ENCODE data around the gene ATF3. TPM values are rescaled to one million over a fixed set of nuclear protein-coding genes. Genes with fewer than 3 reads are reported as not detected.

The ATF3 gene
- total RNA-seq, 1 experiment from 2014 or later, result 39.7 TPM

DNA sequence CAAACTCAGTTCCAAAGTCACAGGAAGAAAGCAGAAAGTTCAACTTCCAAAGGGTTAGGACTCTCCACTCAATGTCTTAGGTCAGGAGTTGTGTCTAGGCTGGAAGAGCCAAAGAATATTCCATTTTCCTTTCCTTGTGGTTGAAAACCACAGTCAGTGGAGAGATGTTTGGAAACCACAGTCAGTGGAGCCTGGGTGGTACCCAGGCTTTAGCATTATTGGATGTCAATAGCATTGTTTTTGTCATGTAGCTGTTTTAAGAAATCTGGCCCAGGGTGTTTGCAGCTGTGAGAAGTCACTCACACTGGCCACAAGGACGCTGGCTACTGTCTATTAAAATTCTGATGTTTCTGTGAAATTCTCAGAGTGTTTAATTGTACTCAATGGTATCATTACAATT is 11.7 kb downstream of the ATF3 start:
- DNase-seq (ENCODE audit: low read depth), result peak; percentile 31
- in situ Hi-C loops (cut with HindIII; ENCODE audit: low pct_unique_long_range_greater_than_20kb, low sequenced_read_pairs), result no loop called here

DNA sequence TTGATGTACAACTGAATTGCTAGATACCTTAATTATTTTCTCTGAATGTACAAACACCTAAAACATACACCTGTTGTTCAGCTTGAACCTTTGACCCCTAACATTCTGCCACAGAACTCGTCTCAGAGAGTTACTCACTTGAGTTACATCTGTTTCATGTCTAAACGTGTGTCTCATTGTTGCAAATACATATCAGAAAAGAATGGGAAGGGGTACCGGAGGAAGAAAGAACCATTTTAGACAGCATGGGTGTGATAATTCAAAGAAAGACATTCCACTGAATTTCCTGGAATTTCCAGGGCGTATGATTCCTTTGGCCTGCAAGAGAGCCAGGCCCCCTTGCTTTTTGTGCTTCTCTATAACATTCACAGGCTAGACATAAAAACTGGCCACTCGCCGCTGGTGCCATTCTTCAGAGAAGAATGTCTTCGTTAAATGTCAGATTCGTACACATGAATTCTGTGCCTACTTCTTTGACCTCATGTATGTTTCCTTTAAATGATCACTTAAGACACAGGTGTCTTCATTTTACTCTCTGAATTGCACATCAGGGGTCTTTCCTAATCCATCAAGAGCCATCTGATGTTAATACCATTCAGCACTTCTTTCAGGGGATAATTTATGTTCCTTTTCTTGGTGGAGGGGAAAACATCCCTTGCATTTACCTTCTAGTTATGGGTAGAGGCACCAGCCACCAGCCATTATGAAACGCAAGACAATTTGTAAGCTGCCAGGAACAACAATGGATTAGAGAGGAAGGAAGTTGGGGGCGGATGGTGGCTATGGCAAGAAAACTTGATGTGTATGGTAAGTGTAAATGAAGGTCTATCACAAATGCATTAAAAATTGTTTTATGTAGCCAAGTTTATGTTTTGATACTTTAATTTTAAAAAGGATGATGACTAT is 12.7 kb downstream of the ATF3 start:
- in situ Hi-C loops (cut with HindIII; ENCODE audit: low pct_unique_long_range_greater_than_20kb, low sequenced_read_pairs), result no loop called here
- peak; percentile 44 for DNase-seq (ENCODE audit: low read depth)

DNA sequence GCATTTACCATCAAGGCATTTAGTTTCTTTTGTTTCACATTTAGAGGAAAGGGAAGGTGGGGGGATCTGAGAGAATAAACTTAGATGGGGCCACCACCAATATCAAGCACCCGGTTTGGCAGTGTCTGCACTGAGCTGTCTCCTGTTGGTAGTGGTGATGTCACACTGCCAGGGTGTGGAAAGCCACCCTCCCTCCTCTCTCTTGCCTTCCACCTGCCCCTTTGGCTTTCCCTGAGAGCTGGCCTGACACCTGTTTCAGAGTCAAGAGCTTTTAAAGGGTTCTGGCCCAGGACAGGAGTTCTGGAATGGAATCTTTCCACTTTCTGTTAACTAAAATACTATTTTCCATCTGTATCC is 13.4 kb downstream of the ATF3 start:
- peak; percentile 32 for DNase-seq (ENCODE audit: low read depth)
- in situ Hi-C loops (cut with HindIII; ENCODE audit: low pct_unique_long_range_greater_than_20kb, low sequenced_read_pairs), result no loop called here

DNA sequence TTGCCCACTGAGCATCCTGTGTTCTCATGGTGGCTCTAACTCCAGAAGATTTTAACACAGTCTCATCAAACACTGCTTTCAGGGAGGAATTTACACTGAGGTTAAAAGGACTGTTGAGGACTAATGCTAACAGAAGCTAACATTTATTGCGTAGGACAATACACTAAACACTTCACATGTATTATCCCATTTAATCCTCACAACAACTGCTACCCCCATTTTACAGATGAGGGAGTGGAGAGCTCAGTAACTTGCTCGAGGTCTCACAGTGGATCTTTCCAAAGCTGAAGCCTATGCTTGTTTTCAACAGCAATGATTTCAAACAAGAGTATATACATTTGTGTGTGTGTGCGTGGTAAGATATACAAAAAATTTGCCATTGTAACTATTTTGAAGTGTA is 13.9 kb downstream of the ATF3 start:
- in situ Hi-C loops (cut with HindIII; ENCODE audit: low pct_unique_long_range_greater_than_20kb, low sequenced_read_pairs), result no loop called here
- no peak for DNase-seq (ENCODE audit: low read depth)

DNA sequence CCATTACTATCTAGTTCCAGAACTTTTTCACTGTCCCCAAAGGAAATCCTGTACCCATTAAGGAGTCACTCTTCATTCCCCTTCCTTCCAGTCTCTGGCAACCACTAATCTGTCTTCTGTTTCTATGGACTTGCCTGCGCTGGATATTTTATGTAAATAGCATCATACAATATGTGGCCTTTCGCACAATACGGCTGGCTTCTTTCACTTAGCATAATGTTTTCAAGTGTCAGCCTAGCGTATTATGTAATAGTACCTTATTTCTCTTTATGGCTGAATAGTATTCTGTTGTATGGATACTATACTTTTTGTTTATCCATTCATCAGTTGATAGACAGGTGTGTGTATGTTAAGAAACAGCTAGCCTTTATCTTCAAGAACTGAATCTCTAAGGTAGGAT is 14.3 kb downstream of the ATF3 start:
- DNase-seq (ENCODE audit: low read depth), result no peak
- in situ Hi-C loops (cut with HindIII; ENCODE audit: low pct_unique_long_range_greater_than_20kb, low sequenced_read_pairs), result no loop called here

DNA sequence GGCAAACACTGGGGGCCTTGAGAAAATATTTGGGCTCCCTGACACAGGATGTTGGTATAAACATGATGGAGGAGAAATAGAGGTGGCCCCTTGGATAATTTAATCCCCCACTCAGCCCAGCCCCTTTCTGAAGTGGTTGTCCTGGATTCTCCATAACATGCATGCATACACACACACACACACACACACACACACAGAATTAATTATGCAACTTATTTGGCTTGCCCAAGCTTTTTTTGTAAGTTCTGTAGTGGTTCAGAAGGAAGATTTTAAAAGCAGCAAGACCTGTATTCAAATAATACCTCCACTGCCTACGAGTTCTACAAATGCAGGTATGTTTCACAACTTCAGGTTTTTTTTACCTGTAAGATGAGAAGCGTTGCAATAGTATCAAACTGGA is 15.0 kb downstream of the ATF3 start:
- no peak for DNase-seq (ENCODE audit: low read depth)
- in situ Hi-C loops (cut with HindIII; ENCODE audit: low pct_unique_long_range_greater_than_20kb, low sequenced_read_pairs), result no loop called here

DNA sequence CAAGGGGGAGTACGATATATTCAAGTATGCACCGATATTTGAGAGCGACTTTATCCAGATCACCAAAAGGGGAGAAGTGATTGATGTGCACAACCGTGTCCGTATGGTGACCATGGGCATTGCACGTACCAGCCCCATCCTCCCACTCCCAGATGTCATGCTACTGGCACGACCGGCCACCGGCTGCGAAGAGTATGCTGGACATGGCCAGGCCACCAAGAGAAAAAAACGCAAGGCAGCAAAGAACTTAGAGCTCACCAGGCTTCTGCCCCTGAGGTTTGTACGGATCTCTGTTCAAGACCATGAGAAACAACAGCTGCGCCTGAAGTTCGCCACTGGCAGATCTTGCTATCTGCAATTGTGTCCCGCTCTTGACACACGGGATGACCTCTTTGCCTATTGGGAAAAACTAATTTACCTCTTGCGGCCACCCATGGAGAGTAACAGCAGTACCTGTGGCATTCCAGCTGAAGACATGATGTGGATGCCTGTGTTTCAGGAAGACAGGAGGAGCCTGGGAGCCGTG is 16.5 kb downstream of the ATF3 start:
- no peak for DNase-seq (ENCODE audit: low read depth)
- in situ Hi-C loops (cut with HindIII; ENCODE audit: low pct_unique_long_range_greater_than_20kb, low sequenced_read_pairs), result no loop called here

DNA sequence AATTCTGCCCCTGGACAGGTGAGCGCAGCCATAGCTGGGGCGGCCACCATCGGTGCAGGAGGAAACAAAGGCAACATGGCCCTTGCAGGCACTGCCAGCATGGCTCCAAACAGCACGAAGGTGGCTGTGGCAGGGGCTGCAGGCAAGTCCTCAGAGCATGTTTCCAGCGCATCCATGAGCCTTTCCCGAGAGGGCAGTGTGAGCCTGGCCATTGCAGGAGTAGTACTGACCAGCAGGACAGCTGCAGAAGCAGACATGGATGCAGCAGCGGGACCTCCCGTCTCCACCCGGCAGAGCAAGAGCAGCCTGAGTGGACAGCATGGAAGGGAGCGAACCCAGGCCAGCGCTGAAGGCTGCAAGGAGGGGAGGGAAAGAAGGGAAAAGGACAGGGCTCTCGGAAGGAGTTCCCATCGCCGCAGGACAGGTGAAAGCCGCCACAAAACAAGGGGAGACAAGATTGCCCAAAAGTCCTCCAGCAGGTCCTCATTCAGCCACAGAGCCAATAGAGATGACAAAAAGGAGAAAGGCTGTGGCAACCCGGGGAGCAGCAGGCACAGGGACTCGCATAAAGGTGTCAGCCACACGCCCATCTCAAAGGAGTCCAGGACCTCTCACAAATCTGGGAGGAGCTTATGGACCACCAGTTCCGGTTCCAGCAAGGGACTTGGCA is 17.4 kb downstream of the ATF3 start:
- in situ Hi-C loops (cut with HindIII; ENCODE audit: low pct_unique_long_range_greater_than_20kb, low sequenced_read_pairs), result no loop called here
- no peak for DNase-seq (ENCODE audit: low read depth)

DNA sequence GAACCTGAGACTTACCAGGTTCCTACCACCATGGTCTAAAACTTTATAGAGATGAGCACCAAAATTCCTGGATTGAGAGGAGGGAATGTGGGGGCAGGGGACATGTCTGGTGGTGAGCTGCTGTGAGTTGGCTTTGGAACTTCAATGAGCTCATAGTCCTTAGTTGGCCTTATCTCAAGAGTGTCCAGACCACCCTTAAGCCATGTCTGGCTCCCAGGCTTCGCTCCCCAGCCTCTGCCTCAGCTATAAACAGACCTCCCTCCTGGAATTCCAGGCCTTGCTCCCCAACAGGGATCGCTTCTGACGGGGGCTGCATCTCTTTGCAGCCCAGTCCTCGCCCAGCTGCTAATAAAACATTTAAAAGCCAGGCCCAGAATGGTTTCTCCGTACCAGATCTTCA is 19.5 kb downstream of the ATF3 start:
- in situ Hi-C loops (cut with HindIII; ENCODE audit: low pct_unique_long_range_greater_than_20kb, low sequenced_read_pairs), result no loop called here
- DNase-seq (ENCODE audit: low read depth), result no peak

DNA sequence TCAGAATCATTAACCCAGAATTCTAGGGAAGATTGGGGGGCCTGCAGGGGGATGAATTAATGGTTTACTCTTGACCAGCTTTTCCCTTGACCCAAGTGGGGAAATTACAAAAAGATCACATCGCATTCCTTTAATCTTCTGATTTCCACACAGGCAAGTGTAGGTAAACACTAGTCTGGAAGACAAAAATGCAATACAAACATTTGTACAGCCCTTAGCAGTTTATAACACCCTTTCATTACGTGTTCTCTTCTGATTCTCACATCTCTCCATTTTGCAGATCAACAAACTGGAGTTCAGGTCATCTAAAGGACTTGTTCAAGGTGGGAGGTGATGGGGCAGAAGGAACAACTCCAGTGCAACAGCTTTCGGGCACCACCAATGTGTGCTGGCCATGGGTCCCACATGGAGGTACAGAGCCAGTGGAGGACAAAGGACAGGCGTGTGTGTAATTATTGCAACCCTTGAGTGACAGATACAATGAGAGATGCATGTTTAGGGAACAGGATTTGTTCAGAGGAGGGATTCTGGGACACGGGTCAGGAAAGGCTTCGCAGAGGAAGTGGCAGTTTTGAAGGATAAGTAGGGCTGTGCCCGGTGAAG is 20.4 kb downstream of the ATF3 start:
- in situ Hi-C loops (cut with HindIII; ENCODE audit: low pct_unique_long_range_greater_than_20kb, low sequenced_read_pairs), result no loop called here
- DNase-seq (ENCODE audit: low read depth), result no peak

DNA sequence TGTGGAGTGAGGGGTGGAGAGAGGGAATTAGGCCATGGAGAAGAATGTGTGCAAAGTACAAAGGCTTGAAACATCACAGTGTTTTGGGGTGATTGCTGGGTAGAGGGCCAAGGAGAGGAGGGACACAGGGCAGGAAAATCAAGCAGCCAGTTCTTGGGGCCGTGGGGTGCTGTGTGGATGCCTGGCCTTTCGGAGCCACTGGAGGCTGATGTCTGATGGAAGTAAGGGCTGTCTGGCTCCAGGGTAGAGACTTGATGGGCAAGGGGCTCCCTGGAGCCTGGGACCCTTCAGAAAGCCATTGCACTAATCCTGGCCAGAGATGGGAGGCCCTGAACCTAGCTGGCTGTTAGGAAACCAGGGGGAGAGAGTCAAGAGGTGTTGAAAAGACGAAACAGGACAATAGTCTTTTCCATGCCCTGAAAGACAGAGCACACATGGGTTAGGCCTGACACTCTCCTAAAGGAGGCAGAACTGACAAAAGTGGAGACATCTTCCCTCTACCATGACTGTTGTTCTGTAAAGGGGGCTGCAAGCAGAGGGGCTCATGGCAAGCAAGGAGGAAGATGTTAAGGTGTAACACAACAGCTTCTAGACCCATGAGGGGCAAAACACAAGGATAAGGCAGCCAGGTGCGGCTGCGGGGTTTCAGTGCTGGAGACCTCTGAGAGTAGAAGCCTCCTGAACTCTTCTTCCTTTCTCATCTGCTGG is 21.0 kb downstream of the ATF3 start:
- no peak for DNase-seq (ENCODE audit: low read depth)
- in situ Hi-C loops (cut with HindIII; ENCODE audit: low pct_unique_long_range_greater_than_20kb, low sequenced_read_pairs), result no loop called here

DNA sequence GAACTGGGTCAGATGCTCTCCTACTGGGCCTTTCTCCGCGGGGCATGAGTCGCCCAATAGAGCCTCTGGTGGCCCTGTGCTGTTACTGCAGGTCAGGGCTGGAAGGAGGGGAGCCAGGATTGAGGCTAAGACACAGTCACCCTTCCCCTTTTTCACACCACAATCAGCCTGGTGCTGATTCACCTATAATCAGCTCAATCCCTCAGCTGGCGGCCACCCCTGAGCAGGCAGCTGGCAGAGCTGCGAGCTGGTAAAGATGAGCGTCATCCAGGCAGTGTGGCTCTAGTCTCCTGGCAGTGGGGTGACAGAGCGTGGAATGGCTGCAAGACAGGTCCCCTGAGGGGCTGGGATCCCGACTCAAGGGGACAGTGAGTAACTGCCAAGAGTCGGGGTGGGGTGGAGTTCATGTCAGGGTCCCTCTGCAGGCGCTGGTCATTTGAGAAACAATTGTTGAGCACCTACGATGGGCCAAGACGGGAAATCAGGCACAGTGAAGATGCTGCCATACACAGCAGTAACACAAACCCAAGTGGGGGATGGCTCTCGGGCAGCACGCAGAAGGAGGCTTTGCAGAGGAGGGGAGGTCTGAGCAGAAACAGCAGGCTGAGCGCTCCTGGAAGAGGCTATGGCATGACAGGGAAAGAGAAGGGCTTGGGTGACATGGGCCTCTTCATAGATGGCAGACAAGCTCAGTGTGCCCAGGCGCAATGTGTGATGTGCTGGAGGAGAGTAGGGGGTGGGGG is 21.8 kb downstream of the ATF3 start:
- peak; percentile 82 for DNase-seq (ENCODE audit: low read depth)
- in situ Hi-C loops (cut with HindIII; ENCODE audit: low pct_unique_long_range_greater_than_20kb, low sequenced_read_pairs), result no loop called here

DNA sequence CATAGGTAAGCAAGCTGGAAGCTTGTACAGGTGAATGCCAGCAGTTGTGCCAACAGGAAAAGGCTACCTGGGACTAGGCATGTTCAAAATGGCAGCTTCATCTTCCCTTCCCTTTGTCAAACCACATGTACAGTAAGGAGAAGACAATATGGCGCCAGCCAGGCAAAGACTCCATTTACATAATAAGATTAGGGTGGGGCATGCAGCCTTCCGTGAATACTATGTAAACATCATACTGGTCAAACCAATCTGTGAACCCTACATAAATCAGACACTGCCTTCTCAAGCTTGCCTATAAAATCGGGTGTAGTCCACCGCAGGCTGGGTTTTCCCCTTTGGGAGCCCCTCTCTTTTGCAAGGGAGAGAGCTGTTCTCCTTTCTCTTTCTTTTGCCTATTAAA is 24.6 kb downstream of the ATF3 start:
- in situ Hi-C loops (cut with HindIII; ENCODE audit: low pct_unique_long_range_greater_than_20kb, low sequenced_read_pairs), result no loop called here
- DNase-seq (ENCODE audit: low read depth), result no peak

DNA sequence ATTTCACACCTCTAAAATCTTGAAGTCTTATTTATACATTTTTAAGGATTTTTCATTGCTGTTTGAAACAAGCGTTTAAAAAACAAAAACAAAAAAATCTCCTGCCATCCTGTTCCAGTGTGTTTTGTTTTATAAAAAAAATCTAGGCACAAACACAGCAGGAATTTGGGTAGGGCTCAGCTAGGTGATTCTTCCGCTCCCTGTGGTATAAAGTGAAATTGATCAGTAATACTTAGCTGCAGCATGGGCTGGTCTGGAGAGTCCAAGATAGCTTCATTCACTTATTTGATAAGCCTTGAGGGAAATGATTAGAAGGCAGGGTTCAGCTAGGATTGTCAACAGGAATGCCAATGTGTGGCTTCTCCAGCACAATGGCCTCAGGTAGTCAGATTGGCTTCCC is 25.7 kb downstream of the ATF3 start:
- no peak for DNase-seq (ENCODE audit: low read depth)
- in situ Hi-C loops (cut with HindIII; ENCODE audit: low pct_unique_long_range_greater_than_20kb, low sequenced_read_pairs), result no loop called here

DNA sequence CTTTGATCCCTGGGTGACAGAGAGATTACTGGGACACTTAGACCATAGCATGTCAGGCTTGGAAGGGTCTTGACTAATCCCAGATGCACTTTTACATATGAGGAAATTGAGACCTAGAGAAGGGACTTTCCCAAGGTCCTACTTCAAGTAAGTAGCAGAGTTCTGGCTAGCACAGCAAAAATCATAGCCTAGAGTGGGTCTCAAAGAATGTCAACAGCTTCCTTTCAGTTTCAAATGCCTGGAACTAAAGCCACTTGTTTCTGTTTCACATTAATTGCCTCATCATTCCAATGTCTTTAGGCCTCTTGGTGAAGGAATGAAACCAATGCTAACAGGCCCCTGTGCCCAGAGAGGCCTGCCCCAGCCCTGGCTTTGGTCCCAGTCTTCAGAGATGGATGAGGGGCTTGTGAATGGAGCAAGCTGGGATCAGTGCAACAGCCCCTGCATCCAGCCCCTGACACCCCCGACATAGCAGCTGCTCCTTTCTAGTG is 26.6 kb downstream of the ATF3 start:
- no peak for DNase-seq (ENCODE audit: low read depth)
- in situ Hi-C loops (cut with HindIII; ENCODE audit: low pct_unique_long_range_greater_than_20kb, low sequenced_read_pairs), result no loop called here

DNA sequence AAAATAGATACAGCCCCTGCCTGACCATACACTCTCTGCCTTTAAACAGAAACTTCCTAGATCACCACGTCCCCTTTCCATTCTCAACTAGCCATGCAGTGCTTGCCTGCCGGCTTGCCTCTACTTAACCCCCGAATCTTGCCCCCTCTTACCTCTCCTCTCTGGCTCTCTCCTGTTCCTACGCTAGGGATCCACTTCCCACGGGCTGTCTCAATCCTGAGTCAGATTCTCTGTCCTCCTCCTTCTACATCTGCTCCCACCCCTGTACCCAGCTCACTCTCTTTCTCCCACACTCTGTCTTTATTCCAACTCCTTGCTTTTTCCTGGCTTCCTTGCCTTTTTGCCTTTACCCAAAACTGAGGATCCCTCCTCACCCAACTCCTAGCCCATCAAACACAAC is 29.3 kb downstream of the ATF3 start:
- in situ Hi-C loops (cut with HindIII; ENCODE audit: low pct_unique_long_range_greater_than_20kb, low sequenced_read_pairs), result no loop called here
- DNase-seq (ENCODE audit: low read depth), result no peak

DNA sequence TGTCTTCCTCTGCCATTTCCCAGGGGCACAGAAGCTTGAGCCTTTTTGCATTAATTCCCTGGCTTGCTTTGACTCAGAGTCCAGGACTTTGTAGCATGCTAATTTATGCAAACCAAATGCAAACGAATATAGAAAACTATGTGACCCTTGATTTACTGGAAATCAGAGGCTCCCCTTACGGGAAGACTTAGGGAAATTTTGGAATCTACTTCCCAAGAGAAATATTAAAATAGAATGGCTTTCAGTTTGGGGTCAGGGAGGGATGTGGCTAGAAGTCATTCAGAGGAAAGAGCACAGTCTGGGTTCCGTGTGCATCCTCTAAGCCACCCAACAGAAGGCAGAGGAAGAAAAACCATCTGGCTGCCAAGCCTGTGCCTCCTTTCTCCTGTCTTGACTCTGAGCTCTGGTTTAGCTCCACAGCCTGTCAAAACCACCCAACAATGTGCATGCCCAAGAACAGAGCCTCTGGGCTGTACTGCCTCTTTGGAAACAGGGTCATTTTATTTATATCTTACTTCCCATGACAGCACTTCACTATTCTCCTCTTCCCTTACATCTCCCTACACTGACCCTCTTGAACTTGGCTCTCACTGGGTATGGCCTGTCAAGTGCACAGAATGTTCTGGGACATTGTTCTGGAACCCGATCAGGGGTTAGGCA is 30.1 kb downstream of the ATF3 start:
- in situ Hi-C loops (cut with HindIII; ENCODE audit: low pct_unique_long_range_greater_than_20kb, low sequenced_read_pairs), result no loop called here
- no peak for DNase-seq (ENCODE audit: low read depth)

All from Caki2 (cell line).